Measurements from ENCODE around the gene SERINC3.

The SERINC3 gene

GRCh38 chr20:44532259-44532980 is 10.6 kb upstream of the SERINC3 start:
- DNase-seq = no peak

- DNase-seq = no peak
These were observed 6.4 kb upstream of the SERINC3 start for GRCh38 chr20:44528309-44528708.

GRCh38 chr20:44527716-44528199 is 5.9 kb upstream of the SERINC3 start:
- DNase-seq = no peak

GRCh38 chr20:44526129-44526528 is 4.3 kb upstream of the SERINC3 start:
- no peak for DNase-seq

- DNase-seq = no peak
These were observed 1.9 kb upstream of the SERINC3 start for GRCh38 chr20:44523746-44524145.

- no peak for DNase-seq
These were observed 971 bp upstream of the SERINC3 start for GRCh38 chr20:44522841-44523240.

- DNase-seq = no peak
These were observed 989 bp downstream of the SERINC3 start for GRCh38 chr20:44520881-44521280.

GRCh38 chr20:44518248-44518647 is 3.6 kb downstream of the SERINC3 start:
- no peak for DNase-seq

- DNase-seq = peak in 1 of 2 donors; percentile 47
These were observed 4.4 kb downstream of the SERINC3 start for GRCh38 chr20:44517454-44517853.

- no peak for DNase-seq
These were observed 5.4 kb downstream of the SERINC3 start for GRCh38 chr20:44516491-44516890.

GRCh38 chr20:44513871-44514270 is 8.0 kb downstream of the SERINC3 start:
- no peak for DNase-seq

- no peak for DNase-seq
These were observed 12.1 kb downstream of the SERINC3 start for GRCh38 chr20:44509762-44510161.

GRCh38 chr20:44504402-44505307 is 17.2 kb downstream of the SERINC3 start:
- peak; percentile 23 to 29 for DNase-seq

GRCh38 chr20:44502968-44503367 is 18.9 kb downstream of the SERINC3 start:
- no peak for DNase-seq

- DNase-seq = no peak
These were observed 20.4 kb downstream of the SERINC3 start for GRCh38 chr20:44501448-44501847.

- DNase-seq = no peak
These were observed 21.6 kb downstream of the SERINC3 start for GRCh38 chr20:44500221-44500620.

- DNase-seq = no peak
These were observed 24.1 kb downstream of the SERINC3 start for GRCh38 chr20:44497761-44498160.

- no peak for DNase-seq
These were observed 24.9 kb downstream of the SERINC3 start for GRCh38 chr20:44496976-44497375.

- DNase-seq = no peak
These were observed 25.9 kb downstream of the SERINC3 start for GRCh38 chr20:44495802-44496481.

GRCh38 chr20:44495257-44495656 is 26.6 kb downstream of the SERINC3 start:
- DNase-seq = peak in 1 of 2 donors; percentile 40

- DNase-seq = no peak
These were observed 27.2 kb downstream of the SERINC3 start for GRCh38 chr20:44494681-44495080.

- no peak for DNase-seq
These were observed 27.6 kb downstream of the SERINC3 start for GRCh38 chr20:44494266-44494665.

Data from inflammatory macrophage treated with lipopolysaccharide for 1 hour (primary cell).